SH-SY5Y (cell line): ENCODE measurements around the gene BMPR1B.

ENCODE experiments used
- GATA2 ChIP-seq: IDR thresholded peaks from 2 replicates; pipeline ENCODE4 v1.6.1; 2011; ENCODE audit warnings: mild to moderate bottlenecking, low read depth, low read length
- GATA3 ChIP-seq: IDR thresholded peaks from 2 replicates; pipeline ENCODE4 v1.6.1; 2011; ENCODE audit warnings: low read depth, mild to moderate bottlenecking, low read length, moderate library complexity

- TF ChIP-seq GATA2: no peak
- no peak for TF ChIP-seq GATA3
These were observed 176.4 kb downstream of the BMPR1B start for GRCh38 chr4:94934201-94934600.
